HG02870 (cell line): Measurements from ENCODE around the gene FBRSL1.

Experiments used
- ATAC-seq: cut with Tn5 transposase; IDR thresholded peaks from one replicate; pipeline ENCODE4 v1.9.1; 2021; ENCODE audit warnings: mild to moderate bottlenecking, moderate library complexity; ENCODE audit not compliant: unreplicated experiment

FBRSL1 gene

GRCh38 chr12:132508860-132509732, 19.1 kb downstream of the FBRSL1 start:
- no peak for ATAC-seq

- no peak for ATAC-seq
Observed at GRCh38 chr12:132510111-132510724, 20.3 kb downstream of the FBRSL1 start.

- no peak for ATAC-seq
Observed at GRCh38 chr12:132510746-132511477, 21.0 kb downstream of the FBRSL1 start.

- no peak for ATAC-seq
Observed at GRCh38 chr12:132511516-132512196, 21.7 kb downstream of the FBRSL1 start.

- no peak for ATAC-seq
Observed at GRCh38 chr12:132512197-132513069, 22.5 kb downstream of the FBRSL1 start.

GRCh38 chr12:132513070-132513398, 23.1 kb downstream of the FBRSL1 start:
- no peak for ATAC-seq

- ATAC-seq, result no peak
Observed at GRCh38 chr12:132513458-132514135, 23.6 kb downstream of the FBRSL1 start.

- no peak for ATAC-seq
Observed at GRCh38 chr12:132514216-132514820, 24.4 kb downstream of the FBRSL1 start.

- no peak for ATAC-seq
Observed at GRCh38 chr12:132514838-132515237, 24.9 kb downstream of the FBRSL1 start.

- no peak for ATAC-seq
Observed at GRCh38 chr12:132516095-132517012, 26.4 kb downstream of the FBRSL1 start.

GRCh38 chr12:132517013-132517739, 27.2 kb downstream of the FBRSL1 start:
- ATAC-seq, result no peak

GRCh38 chr12:132517740-132518100, 27.8 kb downstream of the FBRSL1 start:
- ATAC-seq, result no peak

- ATAC-seq, result no peak
Observed at GRCh38 chr12:132518354-132518992, 28.5 kb downstream of the FBRSL1 start.

GRCh38 chr12:132520421-132521199, 30.7 kb downstream of the FBRSL1 start:
- no peak for ATAC-seq

- ATAC-seq, result no peak
Observed at GRCh38 chr12:132521200-132521580, 31.2 kb downstream of the FBRSL1 start.

- no peak for ATAC-seq
Observed at GRCh38 chr12:132521712-132522292, 31.9 kb downstream of the FBRSL1 start.
